HCT116 (cell line): ENCODE measurements around the gene MORC4. TPM values are rescaled to one million over a fixed set of nuclear protein-coding genes. Genes with fewer than 3 reads are reported as not detected.

Experiments
- ATAC-seq: fragments of 200-7000 bp; cut with Tn5 transposase; 2 replicates; pipeline ENCODE4 v1.9.1; 2020; ENCODE audit warnings: mild to moderate bottlenecking, moderate library complexity
- BruUV-seq: library from RNA; stranded (reverse); fragments of 400-500 nt; replicated peaks from 2 replicates; lab custom pipeline; 2021; lab: Mats Ljungman, UMichigan
- CTCF ChIA-PET: fragments of 300-600 bp; sonication (Branson Sonifier 250); formaldehyde crosslinking; loops from one replicate; lab custom pipeline; 2021; ENCODE audit warnings: antibody characterized with exemption; lab: Charles Lee
- POLR2A ChIA-PET: fragments of 300-600, 350-600 bp; sonication (Branson Sonifier 250); formaldehyde crosslinking; loops from one replicate; lab custom pipeline; 2021; ENCODE audit warnings: antibody characterized with exemption; lab: Charles Lee
- RAD21 ChIA-PET, 2 experiments: fragments of 300-600 bp; sonication (Branson Sonifier 250); formaldehyde crosslinking; loops; one replicate each; lab custom pipeline; 2023; ENCODE audit warnings: low total read pairs in 2 of 2; ENCODE audit not compliant: uncharacterized antibody in 2 of 2, unreplicated experiment in 2 of 2, low non-redundant PET in 1 of 2; lab: Charles Lee
- DNase-seq: peaks from one replicate; pipeline ENCODE4 v3.0.0-alpha.2; 2010; ENCODE audit warnings: low read depth, low spot score
- H2AFZ ChIP-seq: fragments of 200-600 bp; shearing (Covaris generic), sonication (generic); 2 replicates; pipeline ENCODE4 v1.6.1; 2017; ENCODE audit warnings: low read depth, mixed run types, mixed read lengths, antibody characterized with exemption, low read length; ENCODE audit not compliant: poor library complexity, severe bottlenecking
- H3K27ac ChIP-seq: 2 replicates; pipeline ENCODE4 v1.5.1; 2012; ENCODE audit warnings: low read depth, low read length
- H3K27me3 ChIP-seq: fragments of 200-600 bp; sonication (generic); 2 replicates; pipeline ENCODE4 v1.6.1; 2016; ENCODE audit warnings: mixed run types, low read length, mixed read lengths; ENCODE audit not compliant: insufficient read depth
- H3K36me3 ChIP-seq, 2 experiments: fragments of 200-500 bp in 1 of 2; fragments of 200-600 bp in 1 of 2; sonication (Bioruptor generic) in 1 of 2; sonication (generic) in 1 of 2; 2 replicates each; pipeline versions ENCODE4 v1.5.1 to v1.6.1; 2014 to 2016; ENCODE audit warnings: low read length in 2 of 2, inconsistent platforms in 1 of 2, mixed read lengths in 1 of 2, mixed run types in 1 of 2; ENCODE audit not compliant: insufficient read depth in 2 of 2, control insufficient read depth in 1 of 2
- H3K4me1 ChIP-seq, 2 experiments: fragments of 200-600 bp in 1 of 2; sonication (generic) in 1 of 2; 2 replicates each; pipeline versions ENCODE4 v1.5.1 to v1.6.1; 2012 to 2017; ENCODE audit warnings: low read length in 2 of 2, inconsistent platforms in 1 of 2, mild to moderate bottlenecking in 1 of 2, mixed read lengths in 1 of 2, mixed run types in 1 of 2, moderate library complexity in 1 of 2; ENCODE audit not compliant: insufficient read depth in 2 of 2, control insufficient read depth in 1 of 2
- H3K4me2 ChIP-seq: fragments of 200-600 bp; sonication (generic); 2 replicates; pipeline ENCODE4 v1.6.1; 2017; ENCODE audit warnings: mixed run types, low read length, mixed read lengths
- H3K4me3 ChIP-seq, 2 experiments: fragments of 200-600 bp in 1 of 2; sonication (generic) in 1 of 2; replicated peaks in 1 of 2; 2 replicates each; pipeline ENCODE4 v1.5.1; 2011 to 2016; ENCODE audit warnings: low read length in 2 of 2, control low read depth in 1 of 2, low read depth in 1 of 2, mild to moderate bottlenecking in 1 of 2, mixed read lengths in 1 of 2, mixed run types in 1 of 2
- H3K79me2 ChIP-seq: fragments of 200-600 bp; sonication (generic); 2 replicates; pipeline ENCODE4 v1.6.1; 2017; ENCODE audit warnings: mild to moderate bottlenecking, mixed run types, low read length, moderate library complexity, mixed read lengths; ENCODE audit not compliant: insufficient read depth
- H3K9ac ChIP-seq: fragments of 200-600 bp; sonication (generic); 2 replicates; pipeline ENCODE4 v1.6.1; 2016; ENCODE audit warnings: low read length, mixed read lengths
- H3K9me2 ChIP-seq: fragments of 200-600 bp; sonication (generic), shearing (Covaris generic); 2 replicates; pipeline ENCODE4 v1.6.1; 2017; ENCODE audit warnings: mixed run types, mild to moderate bottlenecking, moderate library complexity; ENCODE audit not compliant: insufficient read depth
- H3K9me3 ChIP-seq, 2 experiments: fragments of 200-500 bp in 1 of 2; fragments of 200-600 bp in 1 of 2; sonication (Bioruptor generic) in 1 of 2; sonication (generic) in 1 of 2; 2 replicates each; pipeline ENCODE4 v1.6.1; 2014 to 2017; ENCODE audit warnings: low read length in 2 of 2, mixed read lengths in 2 of 2, inconsistent platforms in 1 of 2, low read depth in 1 of 2, mild to moderate bottlenecking in 1 of 2, mixed run types in 1 of 2, moderate library complexity in 1 of 2; ENCODE audit not compliant: control insufficient read depth in 1 of 2, insufficient read depth in 1 of 2
- H4K20me1 ChIP-seq: fragments of 200-600 bp; sonication (generic), shearing (Covaris generic); 2 replicates; pipeline ENCODE4 v1.6.1; 2017; ENCODE audit warnings: mixed run types, mild to moderate bottlenecking, moderate library complexity; ENCODE audit not compliant: insufficient read depth
- ATF3 ChIP-seq: IDR thresholded peaks from 2 replicates; pipeline ENCODE4 v1.6.1; 2012
- CBX3 ChIP-seq: IDR thresholded peaks from 2 replicates; pipeline ENCODE4 v1.6.1; 2012; ENCODE audit warnings: low read depth
- CEBPB ChIP-seq: IDR thresholded peaks from 2 replicates; pipeline ENCODE4 v1.6.1; 2012; ENCODE audit warnings: low read depth
- EGR1 ChIP-seq: IDR thresholded peaks from 2 replicates; pipeline ENCODE4 v1.6.1; 2012; ENCODE audit warnings: low read depth
- ELF1 ChIP-seq: IDR thresholded peaks from 2 replicates; pipeline ENCODE4 v1.6.1; 2012; ENCODE audit warnings: low read depth, borderline replicate concordance
- EZH2 ChIP-seq: fragments of 200-600 bp; sonication (generic); IDR thresholded peaks from 2 replicates; pipeline ENCODE4 v1.6.1; 2017; ENCODE audit warnings: antibody characterized with exemption, mixed run types
- FOSL1 ChIP-seq: IDR thresholded peaks from 2 replicates; pipeline ENCODE4 v1.6.1; 2012; ENCODE audit warnings: low read depth
- JUND ChIP-seq: IDR thresholded peaks from 2 replicates; pipeline ENCODE4 v1.6.1; 2012
- POLR2A ChIP-seq: IDR thresholded peaks from 2 replicates; pipeline ENCODE4 v1.7.0; 2011; ENCODE audit warnings: borderline replicate concordance; ENCODE audit not compliant: insufficient read depth, insufficient read length; ENCODE audit errors: extremely low read depth
- POLR2AphosphoS5 ChIP-seq: IDR thresholded peaks from 2 replicates; pipeline ENCODE4 v1.6.1; 2011; ENCODE audit warnings: mild to moderate bottlenecking, low read depth, low read length, moderate library complexity
- RAD21 ChIP-seq: IDR thresholded peaks from 2 replicates; pipeline ENCODE4 v1.6.1; 2012; ENCODE audit warnings: low read depth, mild to moderate bottlenecking
- SIN3A ChIP-seq: IDR thresholded peaks from 2 replicates; pipeline ENCODE4 v1.6.1; 2012; ENCODE audit warnings: low read depth
- SRF ChIP-seq: IDR thresholded peaks from 2 replicates; pipeline ENCODE4 v1.6.1; 2012; ENCODE audit warnings: low read depth
- YY1 ChIP-seq: IDR thresholded peaks from 2 replicates; pipeline ENCODE4 v1.6.1; 2011; ENCODE audit warnings: low read length, low read depth, moderate library complexity, mild to moderate bottlenecking; ENCODE audit not compliant: insufficient replicate concordance; ENCODE audit errors: extremely low read depth
- ZFX ChIP-seq: fragments of 450-650 bp; IDR thresholded peaks from 2 replicates; pipeline ENCODE4 v1.6.1; 2017
- ZNF274 ChIP-seq: fragments of 200-500 bp; sonication (Bioruptor generic); IDR thresholded peaks from 2 replicates; pipeline ENCODE4 v1.6.1; 2014; ENCODE audit warnings: mild to moderate bottlenecking, low read depth, low read length, inconsistent platforms
- intact Hi-C: fragments of 100-400 bp; cut with micrococcal nuclease; formaldehyde crosslinking; loops from 2 replicates; pipeline ENCODE4 v1.10.0; 2022
- total RNA-seq: library from RNA; stranded (reverse); gene quantifications from one replicate; pipeline ENCODE4 v1.2.1, GENCODE V29; 2021; ENCODE audit not compliant: unreplicated experiment
- TF ChIP-seq, protein P1 (sequence below): IDR thresholded peaks from 2 replicates; pipeline ENCODE4 v1.6.1; 2012; ENCODE audit warnings: low read depth
- TF ChIP-seq, protein P2 (sequence below): IDR thresholded peaks from 2 replicates; pipeline ENCODE4 v1.6.1; 2011; ENCODE audit warnings: mild to moderate bottlenecking, low read length, moderate library complexity; ENCODE audit not compliant: insufficient replicate concordance; ENCODE audit errors: extremely low read depth
- TF ChIP-seq, protein P3 (sequence below): IDR thresholded peaks from 2 replicates; pipeline ENCODE4 v1.6.1; 2012

MORC4 gene
- total RNA-seq, 1 experiment from 2014 or later, result 20.6 TPM

- no peak for DNase-seq
- TF ChIP-seq CBX3 (no peak), ZFX (no peak), JUND (no peak), POLR2AphosphoS5 (no peak), EZH2 (no peak), RAD21 (no peak), CEBPB (no peak), EGR1 (no peak), YY1 (no peak), ZNF274 (no peak), ATF3 (no peak), POLR2A (no peak), ELF1 (no peak), FOSL1 (no peak), SRF (no peak), SIN3A (no peak)
- TF ChIP-seq, protein P1, sequence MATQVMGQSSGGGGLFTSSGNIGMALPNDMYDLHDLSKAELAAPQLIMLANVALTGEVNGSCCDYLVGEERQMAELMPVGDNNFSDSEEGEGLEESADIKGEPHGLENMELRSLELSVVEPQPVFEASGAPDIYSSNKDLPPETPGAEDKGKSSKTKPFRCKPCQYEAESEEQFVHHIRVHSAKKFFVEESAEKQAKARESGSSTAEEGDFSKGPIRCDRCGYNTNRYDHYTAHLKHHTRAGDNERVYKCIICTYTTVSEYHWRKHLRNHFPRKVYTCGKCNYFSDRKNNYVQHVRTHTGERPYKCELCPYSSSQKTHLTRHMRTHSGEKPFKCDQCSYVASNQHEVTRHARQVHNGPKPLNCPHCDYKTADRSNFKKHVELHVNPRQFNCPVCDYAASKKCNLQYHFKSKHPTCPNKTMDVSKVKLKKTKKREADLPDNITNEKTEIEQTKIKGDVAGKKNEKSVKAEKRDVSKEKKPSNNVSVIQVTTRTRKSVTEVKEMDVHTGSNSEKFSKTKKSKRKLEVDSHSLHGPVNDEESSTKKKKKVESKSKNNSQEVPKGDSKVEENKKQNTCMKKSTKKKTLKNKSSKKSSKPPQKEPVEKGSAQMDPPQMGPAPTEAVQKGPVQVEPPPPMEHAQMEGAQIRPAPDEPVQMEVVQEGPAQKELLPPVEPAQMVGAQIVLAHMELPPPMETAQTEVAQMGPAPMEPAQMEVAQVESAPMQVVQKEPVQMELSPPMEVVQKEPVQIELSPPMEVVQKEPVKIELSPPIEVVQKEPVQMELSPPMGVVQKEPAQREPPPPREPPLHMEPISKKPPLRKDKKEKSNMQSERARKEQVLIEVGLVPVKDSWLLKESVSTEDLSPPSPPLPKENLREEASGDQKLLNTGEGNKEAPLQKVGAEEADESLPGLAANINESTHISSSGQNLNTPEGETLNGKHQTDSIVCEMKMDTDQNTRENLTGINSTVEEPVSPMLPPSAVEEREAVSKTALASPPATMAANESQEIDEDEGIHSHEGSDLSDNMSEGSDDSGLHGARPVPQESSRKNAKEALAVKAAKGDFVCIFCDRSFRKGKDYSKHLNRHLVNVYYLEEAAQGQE, result no peak
- TF ChIP-seq, protein P2, sequence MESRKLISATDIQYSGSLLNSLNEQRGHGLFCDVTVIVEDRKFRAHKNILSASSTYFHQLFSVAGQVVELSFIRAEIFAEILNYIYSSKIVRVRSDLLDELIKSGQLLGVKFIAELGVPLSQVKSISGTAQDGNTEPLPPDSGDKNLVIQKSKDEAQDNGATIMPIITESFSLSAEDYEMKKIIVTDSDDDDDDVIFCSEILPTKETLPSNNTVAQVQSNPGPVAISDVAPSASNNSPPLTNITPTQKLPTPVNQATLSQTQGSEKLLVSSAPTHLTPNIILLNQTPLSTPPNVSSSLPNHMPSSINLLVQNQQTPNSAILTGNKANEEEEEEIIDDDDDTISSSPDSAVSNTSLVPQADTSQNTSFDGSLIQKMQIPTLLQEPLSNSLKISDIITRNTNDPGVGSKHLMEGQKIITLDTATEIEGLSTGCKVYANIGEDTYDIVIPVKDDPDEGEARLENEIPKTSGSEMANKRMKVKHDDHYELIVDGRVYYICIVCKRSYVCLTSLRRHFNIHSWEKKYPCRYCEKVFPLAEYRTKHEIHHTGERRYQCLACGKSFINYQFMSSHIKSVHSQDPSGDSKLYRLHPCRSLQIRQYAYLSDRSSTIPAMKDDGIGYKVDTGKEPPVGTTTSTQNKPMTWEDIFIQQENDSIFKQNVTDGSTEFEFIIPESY, result no peak
- TF ChIP-seq, protein P3, sequence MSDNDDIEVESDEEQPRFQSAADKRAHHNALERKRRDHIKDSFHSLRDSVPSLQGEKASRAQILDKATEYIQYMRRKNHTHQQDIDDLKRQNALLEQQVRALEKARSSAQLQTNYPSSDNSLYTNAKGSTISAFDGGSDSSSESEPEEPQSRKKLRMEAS, result no peak
- RAD21 ChIA-PET, result no interaction called here
- H3K79me2 ChIP-seq, result no peaks in the 10 kb centered on the region
- H3K9ac ChIP-seq, result no peak overlapping the region
- H3K4me3 ChIP-seq, result no peak overlapping the region
- no peaks in the 10 kb centered on the region for H4K20me1 ChIP-seq
- no peak for ATAC-seq
- H3K4me1 ChIP-seq, result peaks cover 31 to 41% of the 10 kb centered on the region in 2 experiments
- H3K36me3 ChIP-seq, result no peaks in the 10 kb centered on the region
- no peak overlapping the region; the same call in 1 of the 2 replicates for H3K27ac ChIP-seq
- POLR2A ChIA-PET, result no interaction called here
- CTCF ChIA-PET, result no interaction called here
- H3K4me2 ChIP-seq, result no peak overlapping the region
- intact Hi-C loops, result no loop called here
- no TSS peak for BruUV-seq
- H3K27me3 ChIP-seq, result no peaks in the 10 kb centered on the region
- no peak overlapping the region for H2AFZ ChIP-seq
- no peaks in the 10 kb centered on the region for H3K9me2 ChIP-seq
- H3K9me3 ChIP-seq, result no peaks in the 10 kb centered on the region
Measured at GRCh38 chrX:106928227-106928626, 71.8 kb downstream of the MORC4 start.
